Brain microvascular endothelial cell (primary cell): ENCODE measurements around the gene CYP46A1.

Source experiments
- DNase-seq: peaks from one replicate; pipeline ENCODE4 v3.0.0-alpha.2; 2020
- H3K27ac ChIP-seq: fragments of 250-450 bp; sonication (Bioruptor Pico); 2 replicates; pipeline ENCODE4 v1.5.1; 2020; ENCODE audit warnings: mild to moderate bottlenecking, moderate library complexity
- H3K27me3 ChIP-seq: fragments of 250-450 bp; sonication (Bioruptor Pico); replicated peaks from 2 replicates; pipeline ENCODE4 v1.5.1; 2020; ENCODE audit warnings: mild to moderate bottlenecking
- H3K36me3 ChIP-seq: fragments of 250-450 bp; sonication (Bioruptor Pico); replicated peaks from 2 replicates; pipeline ENCODE4 v1.5.1; 2020; ENCODE audit warnings: mild to moderate bottlenecking
- H3K4me3 ChIP-seq: 2 replicates; pipeline ENCODE4 v1.5.1; 2011; ENCODE audit warnings: low read depth, mild to moderate bottlenecking, control low read depth, low read length, moderate library complexity
- in situ Hi-C: cut with HindIII; loops from 2 replicates; pipeline ENCODE4 v1.10.0; 2017; ENCODE audit warnings: low sequenced_read_pairs, low pct_ligation_motif_present
- TF ChIP-seq, protein P1 (sequence below): IDR thresholded peaks from 2 replicates; pipeline ENCODE4 v1.5.1; 2011; ENCODE audit warnings: low read depth, mild to moderate bottlenecking, moderate library complexity, low read length, control low read depth, inconsistent platforms; ENCODE audit errors: missing control alignments

CYP46A1 gene

DNA sequence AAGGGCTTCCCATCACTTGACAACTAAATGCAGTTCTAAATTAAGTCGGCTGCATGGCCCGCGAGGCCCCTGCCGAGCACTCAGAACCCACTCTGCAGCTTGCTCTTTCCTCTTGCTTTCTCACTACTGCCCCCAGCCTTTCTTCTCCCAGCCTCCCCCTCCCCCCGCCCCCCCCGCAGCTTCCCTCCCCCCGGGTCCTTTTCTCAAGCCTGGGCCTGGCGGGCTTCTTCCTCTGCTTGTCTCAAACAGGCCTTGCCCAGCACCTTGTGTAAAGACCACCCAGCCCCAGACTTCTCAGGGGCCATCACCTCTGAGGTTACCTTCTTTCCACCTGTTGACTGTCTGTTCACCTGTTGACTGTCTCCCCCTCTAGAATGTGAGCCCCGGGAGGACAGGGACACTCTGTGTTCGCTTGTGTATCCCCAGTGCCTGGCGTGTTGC lies 1.1 kb downstream of the CYP46A1 start:
- in situ Hi-C loops = no loop called here
- no peak for DNase-seq
- TF ChIP-seq, protein P1, sequence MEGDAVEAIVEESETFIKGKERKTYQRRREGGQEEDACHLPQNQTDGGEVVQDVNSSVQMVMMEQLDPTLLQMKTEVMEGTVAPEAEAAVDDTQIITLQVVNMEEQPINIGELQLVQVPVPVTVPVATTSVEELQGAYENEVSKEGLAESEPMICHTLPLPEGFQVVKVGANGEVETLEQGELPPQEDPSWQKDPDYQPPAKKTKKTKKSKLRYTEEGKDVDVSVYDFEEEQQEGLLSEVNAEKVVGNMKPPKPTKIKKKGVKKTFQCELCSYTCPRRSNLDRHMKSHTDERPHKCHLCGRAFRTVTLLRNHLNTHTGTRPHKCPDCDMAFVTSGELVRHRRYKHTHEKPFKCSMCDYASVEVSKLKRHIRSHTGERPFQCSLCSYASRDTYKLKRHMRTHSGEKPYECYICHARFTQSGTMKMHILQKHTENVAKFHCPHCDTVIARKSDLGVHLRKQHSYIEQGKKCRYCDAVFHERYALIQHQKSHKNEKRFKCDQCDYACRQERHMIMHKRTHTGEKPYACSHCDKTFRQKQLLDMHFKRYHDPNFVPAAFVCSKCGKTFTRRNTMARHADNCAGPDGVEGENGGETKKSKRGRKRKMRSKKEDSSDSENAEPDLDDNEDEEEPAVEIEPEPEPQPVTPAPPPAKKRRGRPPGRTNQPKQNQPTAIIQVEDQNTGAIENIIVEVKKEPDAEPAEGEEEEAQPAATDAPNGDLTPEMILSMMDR = no peak
- no peak overlapping the region for H3K4me3 ChIP-seq
- no peaks in the 10 kb centered on the region for H3K36me3 ChIP-seq
- H3K27ac ChIP-seq = no peak overlapping the region
- H3K27me3 ChIP-seq = peaks cover 2% of the 10 kb centered on the region

- peaks cover 2% of the 10 kb centered on the region for H3K27me3 ChIP-seq
- in situ Hi-C loops = no loop called here
- no peak for DNase-seq
- no peak overlapping the region for H3K4me3 ChIP-seq
- H3K27ac ChIP-seq = no peak overlapping the region
- H3K36me3 ChIP-seq = no peaks in the 10 kb centered on the region
- TF ChIP-seq, protein P1 = no peak
Measured at GRCh38 chr14:99685596-99685995, 1.5 kb downstream of the CYP46A1 start.

DNA sequence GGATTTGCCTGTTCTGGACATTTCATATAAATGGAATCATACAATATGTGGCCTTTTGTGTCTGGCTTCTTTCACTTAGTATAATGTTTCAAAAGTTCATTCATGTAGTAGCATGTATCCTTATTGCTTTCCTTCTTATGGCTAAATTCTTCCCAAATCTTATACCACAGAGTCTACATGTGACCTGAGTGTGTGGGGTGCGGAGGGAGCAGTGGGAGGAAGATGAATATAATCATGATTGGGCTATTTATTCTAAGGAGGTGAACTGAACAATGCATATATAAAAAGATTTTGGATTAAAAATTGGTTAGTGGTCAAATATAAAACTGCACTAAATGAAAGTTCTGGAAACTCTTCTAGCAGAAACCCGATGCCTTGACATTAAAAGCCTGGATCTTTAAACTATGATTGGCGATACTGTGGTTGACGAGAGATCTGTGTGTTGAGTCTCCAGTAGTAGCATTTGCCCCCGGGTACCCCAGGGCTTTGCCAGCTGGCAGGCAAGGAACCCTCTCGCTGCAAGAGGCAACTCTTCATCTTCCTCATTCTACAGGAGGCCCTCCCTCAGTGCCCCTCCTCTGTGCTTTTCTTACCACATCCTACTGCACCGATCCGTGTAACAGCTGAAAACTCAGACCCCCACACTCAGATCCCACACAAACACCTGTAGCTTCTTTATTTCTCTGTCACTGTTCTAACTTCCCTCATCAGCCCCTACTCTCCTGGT lies 2.6 kb downstream of the CYP46A1 start:
- peaks cover 2% of the 10 kb centered on the region for H3K27me3 ChIP-seq
- H3K4me3 ChIP-seq = no peak overlapping the region
- in situ Hi-C loops = no loop called here
- TF ChIP-seq, protein P1 = no peak
- no peak overlapping the region for H3K27ac ChIP-seq
- no peaks in the 10 kb centered on the region for H3K36me3 ChIP-seq
- no peak for DNase-seq

DNA sequence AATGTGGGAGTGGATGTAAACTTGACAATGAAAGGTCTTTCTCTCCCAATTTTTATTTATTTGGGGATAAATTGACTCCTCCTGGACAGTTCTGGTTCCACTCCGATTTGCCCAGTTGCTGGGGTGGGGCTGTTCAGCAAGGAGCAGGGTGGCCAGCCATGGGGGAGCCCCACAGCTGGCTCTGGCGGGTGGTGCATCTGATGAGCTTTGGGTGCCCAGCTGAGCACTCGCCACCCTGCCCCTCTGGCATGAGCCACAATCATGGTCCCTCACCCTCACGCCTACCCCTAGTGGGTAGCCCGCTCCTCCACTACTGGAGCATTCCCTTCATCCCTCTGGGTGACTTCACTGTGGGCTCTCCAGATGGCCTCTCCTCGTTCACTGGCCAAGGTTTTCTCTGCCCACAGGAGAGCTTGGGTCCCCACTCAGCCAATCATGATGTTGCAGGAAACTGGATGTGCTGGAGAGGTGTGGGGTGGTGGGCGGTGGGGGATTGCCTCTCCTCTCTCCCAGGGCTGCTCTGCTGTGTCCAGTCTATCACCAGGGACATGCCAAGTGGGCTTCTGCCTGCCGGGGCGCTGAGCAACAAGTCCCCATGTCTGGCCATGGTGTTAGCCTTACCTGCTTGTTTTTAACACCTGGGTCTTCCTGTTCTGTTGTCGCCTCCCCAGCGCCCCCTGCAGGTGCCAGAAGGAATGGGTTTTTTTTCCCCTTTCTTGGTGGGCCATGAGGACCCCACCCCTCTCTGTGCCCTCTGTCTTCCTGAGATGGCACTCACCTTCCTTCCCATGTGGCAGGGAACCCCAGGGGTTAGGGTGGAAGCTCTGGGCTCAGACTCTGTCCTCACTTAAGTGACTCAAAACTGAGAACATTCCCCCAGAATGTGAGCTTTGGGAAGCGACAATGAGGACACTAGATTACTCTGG lies 3.4 kb downstream of the CYP46A1 start:
- no peak overlapping the region for H3K27ac ChIP-seq
- no peak overlapping the region for H3K4me3 ChIP-seq
- no peak for DNase-seq
- in situ Hi-C loops = no loop called here
- TF ChIP-seq, protein P1 = peak; percentile 79
- no peaks in the 10 kb centered on the region for H3K36me3 ChIP-seq
- H3K27me3 ChIP-seq = peaks cover 2% of the 10 kb centered on the region

- Histone ChIP-seq H3K4me3 (no peak overlapping the region), H3K27ac (no peak overlapping the region), H3K27me3 (peaks cover 2% of the 10 kb centered on the region), H3K36me3 (no peaks in the 10 kb centered on the region)
- TF ChIP-seq, protein P1 = no peak
- DNase-seq = no peak
- in situ Hi-C loops = no loop called here
Measured at GRCh38 chr14:99688210-99688581, 4.1 kb downstream of the CYP46A1 start.
